H1 (cell line): ENCODE results near the gene PPP1R7.

Experiments
- EZH2 ChIP-seq: fragments of 200-600 bp; sonication (generic); IDR thresholded peaks from 2 replicates; pipeline ENCODE4 v1.7.1; 2012; ENCODE audit warnings: low read depth, mild to moderate bottlenecking, moderate library complexity, low read length, inconsistent platforms; ENCODE audit not compliant: severe bottlenecking
- GABPA ChIP-seq: IDR thresholded peaks from 2 replicates; pipeline ENCODE4 v1.6.1; 2011; ENCODE audit warnings: mild to moderate bottlenecking, low read length, moderate library complexity, borderline replicate concordance; ENCODE audit not compliant: insufficient read depth
- RAD21 ChIP-seq, 2 experiments: IDR thresholded peaks in 1 of 2; conservative IDR thresholded peaks in 1 of 2; 2 replicates each; pipeline ENCODE4 v1.6.1; 2011; ENCODE audit warnings: low read depth in 2 of 2, low read length in 2 of 2, improper control_type of control experiment in 1 of 2, inconsistent platforms in 1 of 2, mild to moderate bottlenecking in 1 of 2, moderate library complexity in 1 of 2
- SUZ12 ChIP-seq: fragments of 200-600 bp; sonication (generic); IDR thresholded peaks from 2 replicates; pipeline ENCODE4 v1.6.1; 2012; ENCODE audit warnings: mild to moderate bottlenecking, inconsistent platforms, low read length, moderate library complexity, mixed read lengths
- TF ChIP-seq, protein P1 (sequence below), 3 experiments: IDR thresholded peaks; 1 replicate in 2 of 3; 2 replicates in 1 of 3; pipeline versions ENCODE4 v1.5.1 to v1.6.1; 2011; ENCODE audit warnings: low read length in 3 of 3, mild to moderate bottlenecking in 3 of 3, inconsistent platforms in 2 of 3, low read depth in 1 of 3, moderate library complexity in 1 of 3; ENCODE audit not compliant: insufficient read depth in 1 of 3; ENCODE audit errors: control extremely low read depth in 1 of 3
- TF ChIP-seq, protein P2 (sequence below): IDR thresholded peaks from 2 replicates; pipeline ENCODE4 v1.6.1; 2011; ENCODE audit warnings: low read depth, mild to moderate bottlenecking, low read length; ENCODE audit not compliant: insufficient read depth

DNA sequence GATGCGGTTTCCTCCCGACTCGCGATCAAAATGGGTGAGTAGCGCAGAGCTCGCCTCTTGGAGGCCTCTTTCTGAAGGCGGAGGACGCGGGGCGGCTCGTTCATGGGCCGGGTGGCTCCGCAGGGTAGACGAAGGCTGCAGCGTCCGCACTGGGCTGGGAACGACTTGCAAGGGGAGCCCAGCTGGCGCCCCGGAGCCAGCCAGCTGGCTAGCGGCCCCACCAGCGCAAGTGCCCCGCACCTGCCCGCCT is 667 bp upstream of the PPP1R7 start:
- no peak for TF ChIP-seq EZH2
- peak; percentile 1 for TF ChIP-seq GABPA
- TF ChIP-seq, protein P1, sequence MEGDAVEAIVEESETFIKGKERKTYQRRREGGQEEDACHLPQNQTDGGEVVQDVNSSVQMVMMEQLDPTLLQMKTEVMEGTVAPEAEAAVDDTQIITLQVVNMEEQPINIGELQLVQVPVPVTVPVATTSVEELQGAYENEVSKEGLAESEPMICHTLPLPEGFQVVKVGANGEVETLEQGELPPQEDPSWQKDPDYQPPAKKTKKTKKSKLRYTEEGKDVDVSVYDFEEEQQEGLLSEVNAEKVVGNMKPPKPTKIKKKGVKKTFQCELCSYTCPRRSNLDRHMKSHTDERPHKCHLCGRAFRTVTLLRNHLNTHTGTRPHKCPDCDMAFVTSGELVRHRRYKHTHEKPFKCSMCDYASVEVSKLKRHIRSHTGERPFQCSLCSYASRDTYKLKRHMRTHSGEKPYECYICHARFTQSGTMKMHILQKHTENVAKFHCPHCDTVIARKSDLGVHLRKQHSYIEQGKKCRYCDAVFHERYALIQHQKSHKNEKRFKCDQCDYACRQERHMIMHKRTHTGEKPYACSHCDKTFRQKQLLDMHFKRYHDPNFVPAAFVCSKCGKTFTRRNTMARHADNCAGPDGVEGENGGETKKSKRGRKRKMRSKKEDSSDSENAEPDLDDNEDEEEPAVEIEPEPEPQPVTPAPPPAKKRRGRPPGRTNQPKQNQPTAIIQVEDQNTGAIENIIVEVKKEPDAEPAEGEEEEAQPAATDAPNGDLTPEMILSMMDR (IDR thresholded peaks at IDR 0.05; ENCODE audit: control extremely low read depth in 1 of 3, insufficient read depth in 1 of 3, low read depth in 1 of 3, low read length in 3 of 3) = no peak
- TF ChIP-seq, protein P2, sequence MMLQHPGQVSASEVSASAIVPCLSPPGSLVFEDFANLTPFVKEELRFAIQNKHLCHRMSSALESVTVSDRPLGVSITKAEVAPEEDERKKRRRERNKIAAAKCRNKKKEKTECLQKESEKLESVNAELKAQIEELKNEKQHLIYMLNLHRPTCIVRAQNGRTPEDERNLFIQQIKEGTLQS = no peak
- no peak for TF ChIP-seq SUZ12
- no peak for TF ChIP-seq RAD21 (IDR thresholded peaks at IDR 0.05 in 1 of 2, conservative IDR thresholded peaks at IDR 0.05 in 1 of 2; ENCODE audit: low read depth in 2 of 2, low read length in 2 of 2)
